Fibroblast of skin of abdomen (primary cell): ENCODE data around the gene IRAK4. TPM values are rescaled to one million over a fixed set of nuclear protein-coding genes. Genes with fewer than 3 reads are reported as not detected.
"Not testable (repeated sequence)": the region's sequence is repeated elsewhere in the genome, so short reads cannot be mapped to it uniquely, and the experiment has no call there.

Experiments used
- DNase-seq: peaks from one replicate; pipeline ENCODE4 v3.0.0-alpha.2; 2013
- polyA plus RNA-seq, 2 experiments: library from polyadenylated mRNA; unstranded; fragments of 120-200 nt; gene quantifications; one replicate each; pipeline ENCODE4 v1.2.1, GENCODE V29; 2013; ENCODE audit not compliant: insufficient read length in 2 of 2

The IRAK4 gene
- 13.2 TPM for polyA plus RNA-seq (2013, experiment 1 of 2; ENCODE audit: insufficient read length)
- polyA plus RNA-seq (2013, experiment 2 of 2; ENCODE audit: insufficient read length) = 11.8 TPM

- peak; percentile 97 for DNase-seq
These were observed at the start of gene IRAK4, which contains the start of gene PUS7L for GRCh38 chr12:43758728-43759563. TSS of gene IRAK4 (plus strand) at chr12:43758951. CDS start at chr12:43768112, 9,161 bp downstream. TSS of gene PUS7L (minus strand) at chr12:43758790. CDS start at chr12:43755245, 3,545 bp downstream.

- no peak for DNase-seq
These were observed 47.4 kb upstream of the IRAK4 start for GRCh38 chr12:43711348-43711747.

GRCh38 chr12:43722621-43723020 lies 36.1 kb upstream of the IRAK4 start:
- no peak for DNase-seq

GRCh38 chr12:43723134-43723533 lies 35.6 kb upstream of the IRAK4 start:
- no peak for DNase-seq

- DNase-seq = no peak
These were observed 30.6 kb upstream of the IRAK4 start for GRCh38 chr12:43728117-43728516.

- no peak for DNase-seq
These were observed 30.1 kb upstream of the IRAK4 start for GRCh38 chr12:43728698-43729097.

- DNase-seq = no peak
These were observed 28.5 kb upstream of the IRAK4 start for GRCh38 chr12:43730283-43730682.

GRCh38 chr12:43733687-43734086 lies 25.1 kb upstream of the IRAK4 start:
- no peak for DNase-seq

- peak; percentile 18 for DNase-seq
These were observed 21.8 kb upstream of the IRAK4 start for GRCh38 chr12:43736927-43737440.

GRCh38 chr12:43737646-43738045 lies 21.1 kb upstream of the IRAK4 start:
- peak; percentile 78 for DNase-seq

- peak; percentile 39 for DNase-seq
These were observed 18.1 kb upstream of the IRAK4 start for GRCh38 chr12:43740511-43741100.

- peak; percentile 84 for DNase-seq
These were observed 16.6 kb upstream of the IRAK4 start for GRCh38 chr12:43742106-43742505.

GRCh38 chr12:43744826-43745225 lies 13.9 kb upstream of the IRAK4 start:
- DNase-seq = no peak

- no peak for DNase-seq
These were observed 9.7 kb upstream of the IRAK4 start for GRCh38 chr12:43749016-43749415.

- no peak for DNase-seq
These were observed 7.9 kb upstream of the IRAK4 start for GRCh38 chr12:43750814-43751213.

GRCh38 chr12:43751360-43751759 lies 7.4 kb upstream of the IRAK4 start:
- DNase-seq = not testable (repeated sequence)

- no peak for DNase-seq
These were observed 4.7 kb upstream of the IRAK4 start for GRCh38 chr12:43754015-43754414.

- peak; percentile 25 for DNase-seq
These were observed 464 bp upstream of the IRAK4 start for GRCh38 chr12:43758247-43758727.

GRCh38 chr12:43760396-43760795 lies 1.6 kb downstream of the IRAK4 start:
- DNase-seq = no peak

- no peak for DNase-seq
These were observed 2.7 kb downstream of the IRAK4 start for GRCh38 chr12:43761500-43761899.

GRCh38 chr12:43762596-43762995 lies 3.8 kb downstream of the IRAK4 start:
- DNase-seq = no peak

GRCh38 chr12:43763769-43764168 lies 5.0 kb downstream of the IRAK4 start:
- DNase-seq = no peak

- no peak for DNase-seq
These were observed 5.8 kb downstream of the IRAK4 start for GRCh38 chr12:43764528-43764927.
